ENCODE results near the gene DPYSL4. TPM values are rescaled to one million over a fixed set of nuclear protein-coding genes. Genes with fewer than 3 reads are reported as not detected.
A peak's percentile ranks its signal among the peaks of the same experiment; 100 is the strongest.

DPYSL4 gene
- total and polyA plus RNA-seq, 2 of the 13 experiments (the other 11 are each of a cell fraction or from before 2014, with no cell fraction given): 0.84 to 1.2 TPM

DNA sequence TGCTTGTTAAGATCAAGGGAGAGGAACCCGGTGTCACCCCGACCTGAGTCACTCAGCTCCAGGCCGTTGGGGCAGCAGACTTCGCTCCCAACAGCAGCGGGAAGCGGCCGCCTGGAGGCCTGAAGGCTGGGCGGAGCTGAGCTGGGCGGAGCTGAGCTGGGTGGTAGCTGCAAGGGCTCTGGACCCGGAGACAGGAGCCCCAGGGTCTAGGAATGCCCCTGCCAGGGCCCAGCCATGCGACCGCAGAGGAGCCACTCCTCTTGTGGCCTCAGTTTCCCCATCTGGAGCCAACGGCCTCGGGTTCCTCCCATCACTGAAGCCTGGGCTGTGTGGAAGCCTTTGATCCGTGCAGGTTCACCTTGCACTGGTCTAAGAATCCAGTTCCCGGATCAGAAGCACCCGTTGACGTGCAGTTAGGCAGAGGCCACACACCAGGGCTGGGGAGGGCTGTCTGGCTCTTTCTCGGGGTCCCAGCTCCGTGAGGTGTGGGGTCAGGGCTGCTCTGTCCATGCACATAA, 21.9 kb upstream of the DPYSL4 start (continued):
- TF ChIP-seq ZMYM4 (CRISPR knock-in tag; IDR thresholded peaks at IDR 0.05) (no peak), TBX2 (CRISPR knock-in tag; IDR thresholded peaks at IDR 0.05; ENCODE audit: borderline replicate concordance) (peak; percentile 16; the same call in 1 of the 2 replicates), ZNF672 (CRISPR knock-in tag; IDR thresholded peaks at IDR 0.05) (no peak)

DNA sequence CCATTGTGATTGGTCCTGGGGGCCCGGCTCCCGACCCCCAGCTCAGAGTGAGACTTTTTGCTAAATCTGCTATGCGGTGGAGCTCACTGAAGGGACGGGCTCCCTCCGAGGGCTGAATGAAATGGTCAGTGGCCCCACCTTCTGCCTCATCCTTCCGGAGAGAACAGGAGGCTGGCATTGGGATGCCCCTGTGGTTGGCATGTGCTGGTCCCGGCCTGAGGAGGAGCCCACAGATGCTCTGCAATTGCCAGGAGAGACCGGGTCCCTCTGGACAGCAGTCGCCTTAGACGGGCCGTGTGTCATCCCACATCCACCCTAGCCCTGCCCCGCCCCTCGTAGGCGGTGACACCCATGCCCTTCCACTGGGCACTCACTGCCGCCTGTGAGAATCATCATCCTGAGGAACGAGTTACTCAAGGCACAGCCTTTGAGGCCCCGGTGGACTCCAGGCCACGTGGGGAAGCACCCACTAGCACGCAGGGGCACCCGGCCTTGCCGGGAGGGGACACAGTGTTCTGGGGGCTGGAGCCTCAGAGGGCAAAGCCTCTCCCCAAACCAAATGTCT, 21.2 kb upstream of the DPYSL4 start:
- 64% methylated on average over 6 of the region's 21 CpGs for WGBS (ENCODE audit: low lambda C conversion rate)
- CTCF ChIA-PET (ENCODE audit: low intra/inter-chr PET ratio, low total read pairs): no interaction called here
- in situ Hi-C loops (cut with HindIII; ENCODE audit: extremely low pct_ligation_motif_present, low pct_unique_long_range_greater_than_20kb): no loop called here

More for the DNA sequence above, 21.2 kb upstream of the DPYSL4 start:
- TF ChIP-seq ZNF83 (CRISPR knock-in tag; IDR thresholded peaks at IDR 0.05; ENCODE audit: borderline replicate concordance) (no peak), MYC (CRISPR knock-in tag; IDR thresholded peaks at IDR 0.05; ENCODE audit: borderline replicate concordance) (no peak), ATRX (CRISPR knock-in tag; IDR thresholded peaks at IDR 0.05; ENCODE audit: borderline replicate concordance) (no peak), NFYC (CRISPR knock-in tag; IDR thresholded peaks at IDR 0.05) (no peak), ZNF720 (CRISPR knock-in tag; IDR thresholded peaks at IDR 0.05) (no peak), ZMAT3 (CRISPR knock-in tag; conservative IDR thresholded peaks at IDR 0.05) (no peak), SRSF9 (IDR thresholded peaks at IDR 0.05; ENCODE audit: borderline replicate concordance, insufficient read depth, low read depth, low read length, poor library complexity, severe bottlenecking) (no peak), SALL1 (CRISPR knock-in tag; IDR thresholded peaks at IDR 0.05) (no peak), ELF4 (CRISPR knock-in tag; IDR thresholded peaks at IDR 0.05; ENCODE audit: borderline replicate concordance) (no peak), POLR2AphosphoS5 (IDR thresholded peaks at IDR 0.05; ENCODE audit: low read depth, low read length) (no peak)
- TF ChIP-seq, protein P1, sequence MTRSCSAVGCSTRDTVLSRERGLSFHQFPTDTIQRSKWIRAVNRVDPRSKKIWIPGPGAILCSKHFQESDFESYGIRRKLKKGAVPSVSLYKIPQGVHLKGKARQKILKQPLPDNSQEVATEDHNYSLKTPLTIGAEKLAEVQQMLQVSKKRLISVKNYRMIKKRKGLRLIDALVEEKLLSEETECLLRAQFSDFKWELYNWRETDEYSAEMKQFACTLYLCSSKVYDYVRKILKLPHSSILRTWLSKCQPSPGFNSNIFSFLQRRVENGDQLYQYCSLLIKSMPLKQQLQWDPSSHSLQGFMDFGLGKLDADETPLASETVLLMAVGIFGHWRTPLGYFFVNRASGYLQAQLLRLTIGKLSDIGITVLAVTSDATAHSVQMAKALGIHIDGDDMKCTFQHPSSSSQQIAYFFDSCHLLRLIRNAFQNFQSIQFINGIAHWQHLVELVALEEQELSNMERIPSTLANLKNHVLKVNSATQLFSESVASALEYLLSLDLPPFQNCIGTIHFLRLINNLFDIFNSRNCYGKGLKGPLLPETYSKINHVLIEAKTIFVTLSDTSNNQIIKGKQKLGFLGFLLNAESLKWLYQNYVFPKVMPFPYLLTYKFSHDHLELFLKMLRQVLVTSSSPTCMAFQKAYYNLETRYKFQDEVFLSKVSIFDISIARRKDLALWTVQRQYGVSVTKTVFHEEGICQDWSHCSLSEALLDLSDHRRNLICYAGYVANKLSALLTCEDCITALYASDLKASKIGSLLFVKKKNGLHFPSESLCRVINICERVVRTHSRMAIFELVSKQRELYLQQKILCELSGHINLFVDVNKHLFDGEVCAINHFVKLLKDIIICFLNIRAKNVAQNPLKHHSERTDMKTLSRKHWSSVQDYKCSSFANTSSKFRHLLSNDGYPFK (CRISPR knock-in tag; IDR thresholded peaks at IDR 0.05; ENCODE audit: borderline replicate concordance): no peak
- TF ChIP-seq, protein P2, sequence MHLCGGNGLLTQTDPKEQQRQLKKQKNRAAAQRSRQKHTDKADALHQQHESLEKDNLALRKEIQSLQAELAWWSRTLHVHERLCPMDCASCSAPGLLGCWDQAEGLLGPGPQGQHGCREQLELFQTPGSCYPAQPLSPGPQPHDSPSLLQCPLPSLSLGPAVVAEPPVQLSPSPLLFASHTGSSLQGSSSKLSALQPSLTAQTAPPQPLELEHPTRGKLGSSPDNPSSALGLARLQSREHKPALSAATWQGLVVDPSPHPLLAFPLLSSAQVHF (CRISPR knock-in tag; IDR thresholded peaks at IDR 0.05): no peak
- Histone ChIP-seq H3K4me3 (replicated peaks in 1 of 3; ENCODE audit: insufficient read depth in 1 of 3, low read depth in 2 of 3, low read length in 3 of 3) (no peak overlapping the region), H3K9me3 (ENCODE audit: low read length) (no peaks in the 10 kb centered on the region), H3K36me3 (replicated peaks in 1 of 2; ENCODE audit: control insufficient read depth in 1 of 2, insufficient read depth in 2 of 2, low read length in 2 of 2) (no peaks in the 10 kb centered on the region), H3K27me3 (ENCODE audit: control insufficient read depth in 1 of 2, insufficient read depth in 2 of 2, low read length in 2 of 2) (peaks cover under 1 to 34% of the 10 kb centered on the region in 2 experiments; a peak in 3 of 5 replicates), H4K20me1 (ENCODE audit: insufficient read depth, low read length) (no peaks in the 10 kb centered on the region), H3K79me2 (ENCODE audit: insufficient read depth, low read length) (no peaks in the 10 kb centered on the region), H3K9ac (ENCODE audit: insufficient read depth, low read depth, low read length) (no peak overlapping the region), H2AFZ (ENCODE audit: low read length) (no peak overlapping the region), H3K4me2 (ENCODE audit: low read depth, low read length) (no peak overlapping the region), H3K4me1 (ENCODE audit: insufficient read depth, low read length) (peaks cover 11% of the 10 kb centered on the region), H3K27ac (ENCODE audit: extremely low read length, insufficient read depth, low read length) (no peak overlapping the region)
- intact Hi-C loops (cut with micrococcal nuclease; ENCODE audit: unreplicated experiment): no loop called here
- DNase-seq (ENCODE audit: low spot score) (no peak), ATAC-seq (no peak), FAIRE-seq (no peak)
- POLR2A ChIA-PET: no interaction called here
- BruUV-seq (replicated peaks): no TSS peak
